Liver (tissue), 9 donors: ENCODE data around the gene ASIC2. TPM values are rescaled to one million over a fixed set of nuclear protein-coding genes. Genes with fewer than 3 reads are reported as not detected.

Source experiments
- DNase-seq: peaks from one replicate; pipeline ENCODE4 v3.0.0-alpha.2; 2017; ENCODE audit warnings: low spot score
- H3K27ac ChIP-seq, 2 donors: one replicate each; pipeline ENCODE4 v1.7.0; 2013; ENCODE audit warnings: inconsistent platforms in 2 of 2, low read length in 2 of 2, control low read depth in 1 of 2, low read depth in 1 of 2, mild to moderate bottlenecking in 1 of 2
- H3K27me3 ChIP-seq, 4 donors: one replicate each; pipeline versions ENCODE4 v1.6.1 to v1.7.0; 2013; ENCODE audit warnings: low read length in 3 of 4, inconsistent platforms in 1 of 4, mild to moderate bottlenecking in 1 of 4, moderate library complexity in 1 of 4; ENCODE audit not compliant: control insufficient read depth in 4 of 4, insufficient read depth in 4 of 4
- H3K36me3 ChIP-seq, 4 donors: one replicate each; pipeline versions ENCODE4 v1.6.1 to v1.7.0; 2013; ENCODE audit warnings: low read length in 3 of 4, mild to moderate bottlenecking in 3 of 4, low read depth in 1 of 4, moderate library complexity in 1 of 4; ENCODE audit not compliant: control insufficient read depth in 4 of 4, insufficient read depth in 3 of 4
- H3K4me1 ChIP-seq, 4 donors: one replicate each; pipeline versions ENCODE4 v1.6.1 to v1.7.0; 2013; ENCODE audit warnings: low read length in 3 of 4, mild to moderate bottlenecking in 3 of 4, moderate library complexity in 1 of 4; ENCODE audit not compliant: control insufficient read depth in 4 of 4, insufficient read depth in 4 of 4
- H3K4me3 ChIP-seq, 3 donors: one replicate each; pipeline versions ENCODE4 v1.6.1 to v1.7.0; 2013; ENCODE audit warnings: low read length in 3 of 3, control low read depth in 1 of 3, low read depth in 1 of 3, mild to moderate bottlenecking in 1 of 3
- H3K9ac ChIP-seq, 2 donors: one replicate each; pipeline ENCODE4 v1.7.0; 2013; ENCODE audit warnings: low read length in 2 of 2, mild to moderate bottlenecking in 2 of 2, moderate library complexity in 2 of 2, control low read depth in 1 of 2, low read depth in 1 of 2
- H3K9me3 ChIP-seq, 4 donors: one replicate each; pipeline versions ENCODE4 v1.6.1 to v1.7.0; 2013; ENCODE audit warnings: low read length in 3 of 4; ENCODE audit not compliant: control insufficient read depth in 4 of 4
- ATF3 ChIP-seq: IDR thresholded peaks from 2 replicates; pipeline ENCODE4 v1.6.1; 2016; ENCODE audit warnings: antibody characterized with exemption
- CTCF ChIP-seq: fragments of 150-350 bp; IDR thresholded peaks from 2 replicates; pipeline ENCODE4 v1.5.1; 2017; ENCODE audit warnings: improper control_type of control experiment, low read depth, low read length; ENCODE audit not compliant: missing input control
- FOXA1 ChIP-seq: IDR thresholded peaks from 2 replicates; pipeline ENCODE4 v1.6.1; 2016; ENCODE audit warnings: antibody characterized with exemption
- FOXA2 ChIP-seq: IDR thresholded peaks from 2 replicates; pipeline ENCODE4 v1.6.1; 2016; ENCODE audit warnings: antibody characterized with exemption
- GABPA ChIP-seq, 2 donors: IDR thresholded peaks in 1 of 2; conservative IDR thresholded peaks in 1 of 2; 2 replicates each; pipeline ENCODE4 v1.6.1; 2016; ENCODE audit warnings: antibody characterized with exemption in 2 of 2, mild to moderate bottlenecking in 1 of 2, moderate library complexity in 1 of 2
- HNF4G ChIP-seq: IDR thresholded peaks from 2 replicates; pipeline ENCODE4 v1.6.1; 2016; ENCODE audit warnings: antibody characterized with exemption
- JUND ChIP-seq, 2 donors: IDR thresholded peaks; 2 replicates each; pipeline ENCODE4 v1.6.1; 2016; ENCODE audit warnings: antibody characterized with exemption in 2 of 2
- MAX ChIP-seq: IDR thresholded peaks from 2 replicates; pipeline ENCODE4 v1.6.1; 2016; ENCODE audit warnings: antibody characterized with exemption
- NR2F2 ChIP-seq: IDR thresholded peaks from 2 replicates; pipeline ENCODE4 v1.6.1; 2016; ENCODE audit warnings: antibody characterized with exemption
- RAD21 ChIP-seq, 2 donors: IDR thresholded peaks; 2 replicates each; pipeline ENCODE4 v1.6.1; 2016; ENCODE audit warnings: antibody characterized with exemption in 2 of 2, mild to moderate bottlenecking in 2 of 2
- REST ChIP-seq: IDR thresholded peaks from 2 replicates; pipeline ENCODE4 v1.6.1; 2016; ENCODE audit warnings: antibody characterized with exemption, mild to moderate bottlenecking
- RXRA ChIP-seq, 2 donors: IDR thresholded peaks; 2 replicates each; pipeline ENCODE4 v1.6.1; 2017 to 2018; ENCODE audit warnings: antibody characterized with exemption in 2 of 2, mild to moderate bottlenecking in 1 of 2
- SP1 ChIP-seq: IDR thresholded peaks from 2 replicates; pipeline ENCODE4 v1.6.1; 2018; ENCODE audit warnings: antibody characterized with exemption, mild to moderate bottlenecking
- TAF1 ChIP-seq: conservative IDR thresholded peaks from 2 replicates; pipeline ENCODE4 v1.6.1; 2016; ENCODE audit warnings: antibody characterized with exemption, mild to moderate bottlenecking
- YY1 ChIP-seq: IDR thresholded peaks from 2 replicates; pipeline ENCODE4 v1.6.1; 2016; ENCODE audit warnings: antibody characterized with exemption, mild to moderate bottlenecking
- ZBTB33 ChIP-seq: IDR thresholded peaks from 2 replicates; pipeline ENCODE4 v1.6.1; 2016; ENCODE audit warnings: antibody characterized with exemption
- WGBS: extraction: QIAGEN DNeasy Blood & Tissue Kit; methylation state at CpG from one replicate; pipeline ENCODE4 v1.1.7; 2013; 5-methylcytosine and 5-hydroxymethylcytosine counted together
- polyA plus RNA-seq, 2 donors: library from polyadenylated mRNA; stranded (reverse) in 1 of 2; unstranded in 1 of 2; fragments of 200-250 nt in 1 of 2; fragments of >200 nt in 1 of 2; fragmentation: Nextera tagmentation in 1 of 2; extraction: Ambion mirVana in 1 of 2; gene quantifications; one replicate each; pipeline versions ENCODE4 v1.2.1 to v1.2.3, GENCODE V29; 2013 to 2015
- total RNA-seq, 2 donors: library from RNA; depleted of rRNA; stranded (reverse); fragments of >200 nt; gene quantifications; one replicate each; pipeline ENCODE4 v1.2.3, GENCODE V29; 2014
- donor health status: healthy.
- donor health status: healthy.
- donor health status: healthy.
- donor health status: healthy.
- donor health status: healthy.

Gene ASIC2
- total and polyA plus RNA-seq, 4 donors = under 0.01 TPM; not detected in 3

GRCh38 chr17:33097411-33097810, 195.7 kb downstream of the ASIC2 start:
- no peak overlapping the region for H3K9ac ChIP-seq
- no peaks in the 10 kb centered on the region for H3K4me1 ChIP-seq
- H3K27me3 ChIP-seq = peaks cover 0 to 6% (median 0%) of the 10 kb centered on the region in 4 donors
- 67% methylated on average over 8 of the region's 8 CpGs for WGBS
- H3K27ac ChIP-seq = no peak overlapping the region
- no peaks in the 10 kb centered on the region for H3K9me3 ChIP-seq
- H3K4me3 ChIP-seq = no peak overlapping the region
- no peaks in the 10 kb centered on the region for H3K36me3 ChIP-seq
- DNase-seq = no peak
- no peak for TF ChIP-seq MAX
- no peak for TF ChIP-seq REST
- TF ChIP-seq TAF1 = no peak
- TF ChIP-seq ATF3 = no peak
- no peak for TF ChIP-seq ZBTB33
- TF ChIP-seq HNF4G = no peak
- no peak for TF ChIP-seq RAD21 (IDR thresholded peaks at IDR 0.05)
- TF ChIP-seq NR2F2 = no peak
- TF ChIP-seq FOXA2 = no peak
- no peak for TF ChIP-seq RXRA (IDR thresholded peaks at IDR 0.05)
- TF ChIP-seq GABPA (IDR thresholded peaks at IDR 0.05 in 1 of 2, conservative IDR thresholded peaks at IDR 0.05 in 1 of 2) = no peak
- no peak for TF ChIP-seq SP1
- no peak for TF ChIP-seq JUND (IDR thresholded peaks at IDR 0.05)
- TF ChIP-seq CTCF = no peak
- no peak for TF ChIP-seq FOXA1

GRCh38 chr17:33096161-33096560, 196.9 kb downstream of the ASIC2 start:
- 71% methylated on average over 4 of the region's 4 CpGs for WGBS
- H3K9ac ChIP-seq = no peak overlapping the region
- no peak overlapping the region for H3K4me3 ChIP-seq
- H3K27me3 ChIP-seq = peaks cover 0 to 6% (median 1%) of the 10 kb centered on the region in 4 donors
- H3K36me3 ChIP-seq = no peaks in the 10 kb centered on the region
- TF ChIP-seq ATF3 (no peak), HNF4G (no peak), REST (no peak), YY1 (no peak), SP1 (no peak), NR2F2 (no peak), TAF1 (no peak), ZBTB33 (no peak), RAD21 (IDR thresholded peaks at IDR 0.05) (no peak)
- DNase-seq = no peak
- no peaks in the 10 kb centered on the region for H3K9me3 ChIP-seq
- no peak overlapping the region for H3K27ac ChIP-seq
- H3K4me1 ChIP-seq = no peaks in the 10 kb centered on the region
